ENCODE measurements around the gene KCNAB2.

Gene KCNAB2

DNA sequence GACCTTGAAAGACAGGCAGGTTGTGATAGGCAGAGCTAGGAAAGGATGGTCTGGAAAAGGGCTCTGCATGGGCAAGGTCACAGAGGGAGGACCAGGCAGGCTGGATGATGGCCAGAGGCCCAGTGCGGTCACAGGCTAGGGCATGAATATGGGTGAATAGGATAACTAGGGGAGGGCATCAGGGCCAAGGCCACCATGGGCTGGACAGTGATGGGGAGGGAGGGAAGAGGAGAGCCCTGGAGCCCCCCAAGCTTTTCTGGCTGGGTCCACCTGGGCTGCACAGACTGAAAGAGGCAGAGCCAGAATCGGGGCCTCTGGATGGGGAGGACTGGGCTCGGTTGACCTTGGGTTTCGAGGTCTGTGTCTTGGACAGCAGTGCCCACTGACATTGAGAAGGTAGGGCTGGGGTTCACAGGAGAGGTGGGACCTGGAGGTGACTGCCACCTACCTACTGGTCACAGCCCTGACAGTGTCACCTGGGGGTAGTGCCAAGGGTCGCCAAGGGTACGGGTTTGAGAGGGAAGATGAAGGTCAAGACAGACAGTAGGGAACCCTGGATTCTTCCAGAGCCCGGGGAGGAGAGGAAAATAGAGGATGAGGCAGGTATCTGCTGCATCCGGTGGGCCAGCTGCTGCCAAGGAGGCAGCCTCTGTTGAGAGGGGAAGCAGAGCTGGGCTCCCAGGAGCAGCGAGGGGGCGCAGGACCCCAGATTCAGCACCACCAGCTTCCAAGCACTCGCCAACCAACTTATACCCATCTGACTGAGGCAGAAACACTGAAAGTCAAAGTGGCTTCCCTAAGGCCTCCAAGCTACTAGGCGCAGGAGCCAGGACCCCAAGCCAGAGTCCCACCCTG is 47.4 kb upstream of the KCNAB2 start:
- Histone ChIP-seq H3K9ac (ENCODE audit: low read depth, low read length, poor library complexity, severe bottlenecking) (no peak overlapping the region), H2AFZ (ENCODE audit: low read length) (no peak overlapping the region), H3K79me2 (ENCODE audit: insufficient read depth, low read length) (peaks cover 62% of the 10 kb centered on the region), H3F3A (ENCODE audit: low read depth) (no peaks in the 10 kb centered on the region), H3K27me3 (ENCODE audit: insufficient read depth, low read length, poor library complexity, severe bottlenecking) (no peaks in the 10 kb centered on the region), H3K9me2 (replicated peaks; ENCODE audit: low read depth, low read length) (no peaks in the 10 kb centered on the region), H3K9me3 (ENCODE audit: insufficient read depth, low read depth, low read length) (no peaks in the 10 kb centered on the region), H3K36me3 (ENCODE audit: insufficient read depth, low read length) (no peaks in the 10 kb centered on the region), H3K4me2 (ENCODE audit: low read depth, low read length, poor library complexity, severe bottlenecking) (no peak overlapping the region), H3K4me1 (ENCODE audit: insufficient read depth, low read length, poor library complexity, severe bottlenecking) (peaks cover 34% of the 10 kb centered on the region), H3K4me3 (ENCODE audit: low read length, poor library complexity, severe bottlenecking) (no peak overlapping the region), H4K20me1 (ENCODE audit: insufficient read depth, low read length, poor library complexity, severe bottlenecking) (peaks cover 8% of the 10 kb centered on the region)
- no peak for TF ChIP-seq EZH2phosphoT487 (IDR thresholded peaks at IDR 0.05; ENCODE audit: borderline replicate concordance)
- TF ChIP-seq, protein P1, sequence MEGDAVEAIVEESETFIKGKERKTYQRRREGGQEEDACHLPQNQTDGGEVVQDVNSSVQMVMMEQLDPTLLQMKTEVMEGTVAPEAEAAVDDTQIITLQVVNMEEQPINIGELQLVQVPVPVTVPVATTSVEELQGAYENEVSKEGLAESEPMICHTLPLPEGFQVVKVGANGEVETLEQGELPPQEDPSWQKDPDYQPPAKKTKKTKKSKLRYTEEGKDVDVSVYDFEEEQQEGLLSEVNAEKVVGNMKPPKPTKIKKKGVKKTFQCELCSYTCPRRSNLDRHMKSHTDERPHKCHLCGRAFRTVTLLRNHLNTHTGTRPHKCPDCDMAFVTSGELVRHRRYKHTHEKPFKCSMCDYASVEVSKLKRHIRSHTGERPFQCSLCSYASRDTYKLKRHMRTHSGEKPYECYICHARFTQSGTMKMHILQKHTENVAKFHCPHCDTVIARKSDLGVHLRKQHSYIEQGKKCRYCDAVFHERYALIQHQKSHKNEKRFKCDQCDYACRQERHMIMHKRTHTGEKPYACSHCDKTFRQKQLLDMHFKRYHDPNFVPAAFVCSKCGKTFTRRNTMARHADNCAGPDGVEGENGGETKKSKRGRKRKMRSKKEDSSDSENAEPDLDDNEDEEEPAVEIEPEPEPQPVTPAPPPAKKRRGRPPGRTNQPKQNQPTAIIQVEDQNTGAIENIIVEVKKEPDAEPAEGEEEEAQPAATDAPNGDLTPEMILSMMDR (conservative IDR thresholded peaks at IDR 0.05; ENCODE audit: low read length), result no peak

DNA sequence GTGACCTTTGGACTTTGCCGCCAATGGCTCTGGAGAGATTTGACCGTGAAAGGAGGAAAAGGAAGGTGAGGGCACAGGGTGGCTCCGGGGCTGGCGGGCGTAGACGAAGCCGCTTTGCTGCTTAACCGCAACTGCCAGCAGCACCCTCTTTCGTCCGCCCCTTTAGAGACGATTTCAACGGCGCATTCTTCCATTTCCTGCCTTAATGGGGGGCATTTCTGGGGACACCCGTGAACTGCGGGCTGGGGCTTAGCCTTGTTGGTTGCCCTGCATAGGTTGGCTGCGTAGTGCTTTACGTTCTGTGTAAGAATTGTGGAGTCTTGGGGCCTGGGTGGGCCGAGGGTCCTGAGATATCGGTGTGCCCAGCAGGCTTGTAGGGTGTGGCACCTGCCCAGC is 46.8 kb upstream of the KCNAB2 start:
- H4K20me1 ChIP-seq (ENCODE audit: insufficient read depth, low read length, poor library complexity, severe bottlenecking), result peaks cover 8% of the 10 kb centered on the region
- peaks cover 55% of the 10 kb centered on the region for H3K79me2 ChIP-seq (ENCODE audit: insufficient read depth, low read length)
- peaks cover 28% of the 10 kb centered on the region for H3K4me1 ChIP-seq (ENCODE audit: insufficient read depth, low read length, poor library complexity, severe bottlenecking)

DNA sequence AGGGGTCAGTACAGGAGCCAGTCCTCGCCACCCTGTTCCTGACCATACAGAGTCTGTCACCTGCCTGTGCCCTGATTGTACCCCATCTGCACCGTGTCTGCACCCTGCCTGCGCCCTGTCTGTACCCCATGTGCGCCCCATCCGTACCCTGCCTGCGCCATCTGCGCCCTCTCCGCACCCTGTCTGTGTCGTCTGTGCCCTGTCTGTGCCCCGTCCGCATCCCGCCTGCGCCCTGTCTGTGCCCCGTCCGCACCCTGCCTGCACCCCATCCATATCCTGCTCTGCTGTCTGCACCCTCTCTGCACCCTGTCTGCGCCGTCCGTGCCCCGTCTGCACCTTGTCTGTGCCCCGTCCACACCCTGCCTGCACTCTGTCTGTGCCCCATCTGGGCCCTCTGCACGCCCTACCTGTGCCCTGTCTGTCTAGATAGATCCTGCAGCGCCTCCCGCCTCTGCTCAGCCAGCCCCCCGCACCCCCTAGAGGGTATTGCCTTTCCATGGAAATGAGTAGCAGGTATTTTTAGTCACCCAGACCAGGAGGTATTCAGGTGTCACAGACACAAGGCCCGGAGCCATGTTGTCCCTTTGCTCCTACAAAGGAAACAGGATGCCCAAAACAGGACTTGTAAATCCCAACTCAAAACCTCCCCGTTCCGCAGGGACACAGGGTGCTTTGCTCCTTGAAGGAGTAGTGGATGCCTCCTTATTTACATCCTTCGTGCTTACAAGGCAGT is 45.8 kb upstream of the KCNAB2 start:
- no peak overlapping the region for H2AFZ ChIP-seq (ENCODE audit: low read length)
- H3K9ac ChIP-seq (ENCODE audit: low read depth, low read length, poor library complexity, severe bottlenecking), result no peak overlapping the region
- peaks cover 46% of the 10 kb centered on the region for H3K79me2 ChIP-seq (ENCODE audit: insufficient read depth, low read length)
- no peak overlapping the region for H3K4me3 ChIP-seq (ENCODE audit: low read length, poor library complexity, severe bottlenecking)
- no peaks in the 10 kb centered on the region for H3K27me3 ChIP-seq (ENCODE audit: insufficient read depth, low read length, poor library complexity, severe bottlenecking)
- H3K9me3 ChIP-seq (ENCODE audit: insufficient read depth, low read depth, low read length), result no peaks in the 10 kb centered on the region
- no peak for TF ChIP-seq EZH2phosphoT487 (IDR thresholded peaks at IDR 0.05; ENCODE audit: borderline replicate concordance)
- TF ChIP-seq, protein P1 (conservative IDR thresholded peaks at IDR 0.05; ENCODE audit: low read length), result no peak
- H3K9me2 ChIP-seq (replicated peaks; ENCODE audit: low read depth, low read length), result no peaks in the 10 kb centered on the region
- peaks cover 4% of the 10 kb centered on the region for H4K20me1 ChIP-seq (ENCODE audit: insufficient read depth, low read length, poor library complexity, severe bottlenecking)
- no peaks in the 10 kb centered on the region for H3K36me3 ChIP-seq (ENCODE audit: insufficient read depth, low read length)
- no peak overlapping the region for H3K4me2 ChIP-seq (ENCODE audit: low read depth, low read length, poor library complexity, severe bottlenecking)
- peaks cover 19% of the 10 kb centered on the region for H3K4me1 ChIP-seq (ENCODE audit: insufficient read depth, low read length, poor library complexity, severe bottlenecking)
- H3F3A ChIP-seq (ENCODE audit: low read depth), result no peaks in the 10 kb centered on the region

More for the DNA sequence above, 46.8 kb upstream of the KCNAB2 start:
- Histone ChIP-seq H2AFZ (ENCODE audit: low read length) (no peak overlapping the region), H3K4me2 (ENCODE audit: low read depth, low read length, poor library complexity, severe bottlenecking) (no peak overlapping the region), H3F3A (ENCODE audit: low read depth) (no peaks in the 10 kb centered on the region), H3K9ac (ENCODE audit: low read depth, low read length, poor library complexity, severe bottlenecking) (no peak overlapping the region), H3K9me2 (replicated peaks; ENCODE audit: low read depth, low read length) (no peaks in the 10 kb centered on the region), H3K36me3 (ENCODE audit: insufficient read depth, low read length) (no peaks in the 10 kb centered on the region), H3K9me3 (ENCODE audit: insufficient read depth, low read depth, low read length) (no peaks in the 10 kb centered on the region), H3K4me3 (ENCODE audit: low read length, poor library complexity, severe bottlenecking) (no peak overlapping the region), H3K27me3 (ENCODE audit: insufficient read depth, low read length, poor library complexity, severe bottlenecking) (no peaks in the 10 kb centered on the region)
- TF ChIP-seq, protein P1 (conservative IDR thresholded peaks at IDR 0.05; ENCODE audit: low read length), result no peak
- no peak for TF ChIP-seq EZH2phosphoT487 (IDR thresholded peaks at IDR 0.05; ENCODE audit: borderline replicate concordance)
